ENCODE data around the gene LCN6.

DNA sequence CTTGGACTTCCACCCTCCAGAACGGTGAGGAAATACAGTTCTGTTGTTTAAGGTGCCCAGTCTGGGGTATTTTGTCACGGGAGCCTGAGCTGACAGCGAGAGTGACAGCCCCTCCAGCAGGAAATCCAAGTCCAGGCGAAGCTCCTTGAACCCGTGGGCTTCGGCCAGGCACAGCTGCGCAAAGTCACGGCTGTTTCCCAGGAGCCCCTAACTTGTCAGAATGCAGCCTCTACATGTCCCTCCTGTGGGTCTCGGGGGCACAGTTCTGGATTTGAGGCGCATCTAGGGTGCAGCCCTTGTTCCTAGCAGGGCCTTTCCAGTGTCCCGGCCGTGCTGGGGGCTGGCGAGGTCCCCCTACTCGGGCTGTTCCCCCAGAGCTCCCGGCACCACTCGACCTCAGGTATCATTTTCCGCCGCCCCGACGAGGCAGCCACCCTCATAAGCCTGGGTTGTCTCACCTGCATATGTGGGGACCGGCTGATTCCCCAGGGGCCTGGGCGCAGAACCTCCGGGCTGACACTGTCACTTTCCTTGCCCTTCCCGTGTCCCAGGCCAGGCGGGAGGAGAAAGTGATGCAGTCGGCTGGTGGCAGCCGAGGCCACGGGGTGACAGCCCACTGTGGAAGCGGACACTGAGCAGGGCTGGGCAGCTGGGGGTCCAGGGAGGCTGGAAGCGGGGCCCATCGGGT is 5.2 kb upstream of the LCN6 start:
- TF ChIP-seq, protein P1, sequence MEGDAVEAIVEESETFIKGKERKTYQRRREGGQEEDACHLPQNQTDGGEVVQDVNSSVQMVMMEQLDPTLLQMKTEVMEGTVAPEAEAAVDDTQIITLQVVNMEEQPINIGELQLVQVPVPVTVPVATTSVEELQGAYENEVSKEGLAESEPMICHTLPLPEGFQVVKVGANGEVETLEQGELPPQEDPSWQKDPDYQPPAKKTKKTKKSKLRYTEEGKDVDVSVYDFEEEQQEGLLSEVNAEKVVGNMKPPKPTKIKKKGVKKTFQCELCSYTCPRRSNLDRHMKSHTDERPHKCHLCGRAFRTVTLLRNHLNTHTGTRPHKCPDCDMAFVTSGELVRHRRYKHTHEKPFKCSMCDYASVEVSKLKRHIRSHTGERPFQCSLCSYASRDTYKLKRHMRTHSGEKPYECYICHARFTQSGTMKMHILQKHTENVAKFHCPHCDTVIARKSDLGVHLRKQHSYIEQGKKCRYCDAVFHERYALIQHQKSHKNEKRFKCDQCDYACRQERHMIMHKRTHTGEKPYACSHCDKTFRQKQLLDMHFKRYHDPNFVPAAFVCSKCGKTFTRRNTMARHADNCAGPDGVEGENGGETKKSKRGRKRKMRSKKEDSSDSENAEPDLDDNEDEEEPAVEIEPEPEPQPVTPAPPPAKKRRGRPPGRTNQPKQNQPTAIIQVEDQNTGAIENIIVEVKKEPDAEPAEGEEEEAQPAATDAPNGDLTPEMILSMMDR (IDR thresholded peaks at IDR 0.05; ENCODE audit: low read length), result no peak
- TF ChIP-seq EZH2 (optimal IDR thresholded peaks at IDR 0.05; ENCODE audit: low read depth, low read length), result no peak
- no peak for TF ChIP-seq EZH2phosphoT487 (IDR thresholded peaks at IDR 0.05; ENCODE audit: low read length)
